Measurements from ENCODE around the gene FOXP4. TPM values are rescaled to one million over a fixed set of nuclear protein-coding genes. Genes with fewer than 3 reads are reported as not detected.

Gene FOXP4
- total RNA-seq, 1 donor from 2014 or later, result 137 TPM

DNA sequence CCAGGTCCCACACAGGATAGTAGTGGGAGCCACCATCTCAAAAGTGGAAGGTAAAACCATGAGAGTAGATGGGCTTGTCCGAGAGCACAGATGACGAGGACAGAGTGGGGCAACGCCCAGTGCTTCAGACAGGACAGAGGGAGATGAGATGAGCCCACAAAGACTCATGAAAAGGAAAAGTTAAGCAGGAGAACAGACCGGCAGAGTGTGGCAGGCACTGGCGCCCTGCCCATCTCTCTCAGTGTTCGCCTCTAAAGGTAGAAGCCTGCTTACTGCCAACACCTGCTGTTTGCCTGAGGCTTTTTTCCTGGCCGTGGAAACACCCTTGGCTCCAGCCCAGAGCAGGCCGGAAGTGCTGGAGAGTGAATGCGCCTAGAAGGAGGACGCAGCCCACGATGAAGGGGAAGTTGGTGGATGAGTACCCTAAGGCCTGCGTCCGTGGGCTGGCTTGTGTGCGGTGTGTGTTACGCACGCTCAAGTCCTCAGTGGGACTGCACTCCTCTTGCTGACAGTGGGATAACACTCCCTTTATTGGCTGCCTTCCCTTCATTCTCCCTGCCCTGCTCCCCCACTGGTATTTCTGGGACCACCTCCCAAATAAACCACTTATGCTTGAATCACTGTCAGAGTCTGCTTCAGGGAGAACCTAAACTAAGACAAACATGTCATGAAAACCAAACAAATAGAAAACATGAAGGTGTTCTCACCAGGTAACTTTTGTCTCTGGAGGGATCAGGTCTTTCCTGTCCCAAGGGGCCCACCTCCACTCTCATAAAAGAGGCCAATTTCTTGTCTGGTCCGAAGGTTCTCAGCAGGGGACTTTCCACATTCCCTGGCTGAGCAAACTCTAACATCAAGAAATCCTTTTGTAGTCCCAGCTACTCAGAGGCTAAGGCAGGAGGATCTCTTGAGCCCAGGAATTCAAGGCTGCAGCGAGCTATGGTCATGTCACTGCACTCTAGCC, 9.1 kb upstream of the FOXP4 start:
- Mint-ChIP-seq H3K9me3 (ENCODE audit: low read depth) (no peaks in the 10 kb centered on the region), H3K27ac (no peak overlapping the region), H3K36me3 (ENCODE audit: insufficient read depth) (no peaks in the 10 kb centered on the region), H3K4me1 (ENCODE audit: low read depth) (peaks cover 15% of the 10 kb centered on the region), H3K4me3 (ENCODE audit: low read depth) (no peak overlapping the region), H3K27me3 (peaks cover 12% of the 10 kb centered on the region)
- DNase-seq (ENCODE audit: low spot score, unreplicated experiment), result no peak
- TF ChIP-seq, protein P1, sequence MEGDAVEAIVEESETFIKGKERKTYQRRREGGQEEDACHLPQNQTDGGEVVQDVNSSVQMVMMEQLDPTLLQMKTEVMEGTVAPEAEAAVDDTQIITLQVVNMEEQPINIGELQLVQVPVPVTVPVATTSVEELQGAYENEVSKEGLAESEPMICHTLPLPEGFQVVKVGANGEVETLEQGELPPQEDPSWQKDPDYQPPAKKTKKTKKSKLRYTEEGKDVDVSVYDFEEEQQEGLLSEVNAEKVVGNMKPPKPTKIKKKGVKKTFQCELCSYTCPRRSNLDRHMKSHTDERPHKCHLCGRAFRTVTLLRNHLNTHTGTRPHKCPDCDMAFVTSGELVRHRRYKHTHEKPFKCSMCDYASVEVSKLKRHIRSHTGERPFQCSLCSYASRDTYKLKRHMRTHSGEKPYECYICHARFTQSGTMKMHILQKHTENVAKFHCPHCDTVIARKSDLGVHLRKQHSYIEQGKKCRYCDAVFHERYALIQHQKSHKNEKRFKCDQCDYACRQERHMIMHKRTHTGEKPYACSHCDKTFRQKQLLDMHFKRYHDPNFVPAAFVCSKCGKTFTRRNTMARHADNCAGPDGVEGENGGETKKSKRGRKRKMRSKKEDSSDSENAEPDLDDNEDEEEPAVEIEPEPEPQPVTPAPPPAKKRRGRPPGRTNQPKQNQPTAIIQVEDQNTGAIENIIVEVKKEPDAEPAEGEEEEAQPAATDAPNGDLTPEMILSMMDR (IDR thresholded peaks at IDR 0.05; ENCODE audit: unreplicated experiment), result no peak

DNA sequence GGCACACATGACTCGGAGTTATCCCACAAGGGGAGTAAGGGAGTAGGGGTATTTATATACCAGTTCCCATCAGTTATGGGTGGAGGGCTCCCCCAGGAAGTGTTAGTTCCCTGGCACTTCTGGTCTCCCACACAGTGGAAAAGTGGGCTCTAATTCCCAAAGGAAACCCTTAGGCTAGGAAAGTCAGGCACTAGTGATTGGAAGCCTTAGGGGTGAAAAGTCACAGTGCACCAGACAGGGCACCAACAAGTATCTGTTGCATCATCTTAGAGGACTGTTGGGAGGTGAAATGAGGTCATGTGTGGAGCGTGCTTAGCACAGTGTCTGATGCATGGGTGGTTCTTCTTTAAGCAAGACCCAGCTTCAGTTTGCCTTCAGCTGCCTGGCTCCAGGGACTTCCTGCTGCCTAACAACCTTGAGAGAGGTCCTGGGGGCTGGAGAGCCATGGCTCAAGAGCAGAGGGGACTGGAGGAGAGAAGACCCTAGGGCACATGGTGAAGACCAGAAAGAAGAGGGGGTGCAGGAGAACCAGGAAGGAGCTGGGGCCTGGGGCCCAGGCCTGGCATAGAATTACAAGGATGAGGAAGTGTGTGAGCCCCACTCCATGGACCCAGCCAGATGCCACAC, 7.5 kb upstream of the FOXP4 start:
- TF ChIP-seq, protein P1 (IDR thresholded peaks at IDR 0.05; ENCODE audit: unreplicated experiment), result no peak
- Mint-ChIP-seq H3K27me3 (peaks cover 7% of the 10 kb centered on the region), H3K4me1 (ENCODE audit: low read depth) (peaks cover 17% of the 10 kb centered on the region), H3K27ac (no peak overlapping the region), H3K9me3 (ENCODE audit: low read depth) (no peaks in the 10 kb centered on the region), H3K36me3 (ENCODE audit: insufficient read depth) (no peaks in the 10 kb centered on the region), H3K4me3 (ENCODE audit: low read depth) (no peak overlapping the region)
- no peak for DNase-seq (ENCODE audit: low spot score, unreplicated experiment)

DNA sequence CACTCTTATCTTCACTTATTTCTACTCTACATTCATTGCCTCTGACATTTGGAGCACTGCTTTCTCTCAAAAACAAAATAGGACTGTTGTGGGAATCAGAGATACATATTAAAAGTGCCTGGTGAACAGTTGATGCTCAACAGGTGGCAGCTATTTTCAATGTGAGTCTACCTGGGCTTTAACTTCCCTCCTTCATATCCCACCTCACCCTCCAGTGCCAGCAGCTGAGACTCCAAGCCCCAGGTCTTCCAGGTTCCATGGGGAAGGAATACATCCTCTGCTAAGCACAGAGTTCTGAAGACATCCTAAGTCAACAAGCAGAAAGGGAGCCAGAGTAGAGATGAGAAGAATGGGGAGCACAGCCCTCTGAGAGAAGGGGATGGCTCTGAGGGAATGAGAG, 7.0 kb upstream of the FOXP4 start:
- H3K4me1 Mint-ChIP-seq (ENCODE audit: low read depth), result peaks cover 22% of the 10 kb centered on the region
- H3K27ac Mint-ChIP-seq, result no peak overlapping the region
- no peaks in the 10 kb centered on the region for H3K9me3 Mint-ChIP-seq (ENCODE audit: low read depth)
- peaks cover 7% of the 10 kb centered on the region for H3K27me3 Mint-ChIP-seq
- TF ChIP-seq, protein P1 (IDR thresholded peaks at IDR 0.05; ENCODE audit: unreplicated experiment), result no peak
- H3K36me3 Mint-ChIP-seq (ENCODE audit: insufficient read depth), result no peaks in the 10 kb centered on the region
- H3K4me3 Mint-ChIP-seq (ENCODE audit: low read depth), result no peak overlapping the region
- no peak for DNase-seq (ENCODE audit: low spot score, unreplicated experiment)

- Mint-ChIP-seq H3K4me1 (ENCODE audit: low read depth) (peaks cover 30% of the 10 kb centered on the region), H3K36me3 (ENCODE audit: insufficient read depth) (no peaks in the 10 kb centered on the region), H3K9me3 (ENCODE audit: low read depth) (no peaks in the 10 kb centered on the region), H3K27me3 (peaks cover 4% of the 10 kb centered on the region), H3K4me3 (ENCODE audit: low read depth) (no peak overlapping the region), H3K27ac (no peak overlapping the region)
- DNase-seq (ENCODE audit: low spot score, unreplicated experiment), result no peak
- TF ChIP-seq, protein P1 (IDR thresholded peaks at IDR 0.05; ENCODE audit: unreplicated experiment), result no peak
Measured at GRCh38 chr6:41541364-41541763, 4.8 kb upstream of the FOXP4 start.

GRCh38 chr6:41543087-41543486, 3.1 kb upstream of the FOXP4 start:
- peak overlapping the region; percentile 71 for H3K27ac Mint-ChIP-seq
- no peaks in the 10 kb centered on the region for H3K9me3 Mint-ChIP-seq (ENCODE audit: low read depth)
- DNase-seq (ENCODE audit: low spot score, unreplicated experiment), result no peak
- peaks cover 21% of the 10 kb centered on the region for H3K4me1 Mint-ChIP-seq (ENCODE audit: low read depth)
- TF ChIP-seq, protein P1 (IDR thresholded peaks at IDR 0.05; ENCODE audit: unreplicated experiment), result no peak
- H3K36me3 Mint-ChIP-seq (ENCODE audit: insufficient read depth), result no peaks in the 10 kb centered on the region
- peaks cover 4% of the 10 kb centered on the region for H3K27me3 Mint-ChIP-seq
- no peak overlapping the region for H3K4me3 Mint-ChIP-seq (ENCODE audit: low read depth)
